ENCODE measurements around the gene TNNI3K. TPM values are rescaled to one million over a fixed set of nuclear protein-coding genes. Genes with fewer than 3 reads are reported as not detected.

Gene TNNI3K
- total RNA-seq, 1 donor from 2014 or later, result not detected

DNA sequence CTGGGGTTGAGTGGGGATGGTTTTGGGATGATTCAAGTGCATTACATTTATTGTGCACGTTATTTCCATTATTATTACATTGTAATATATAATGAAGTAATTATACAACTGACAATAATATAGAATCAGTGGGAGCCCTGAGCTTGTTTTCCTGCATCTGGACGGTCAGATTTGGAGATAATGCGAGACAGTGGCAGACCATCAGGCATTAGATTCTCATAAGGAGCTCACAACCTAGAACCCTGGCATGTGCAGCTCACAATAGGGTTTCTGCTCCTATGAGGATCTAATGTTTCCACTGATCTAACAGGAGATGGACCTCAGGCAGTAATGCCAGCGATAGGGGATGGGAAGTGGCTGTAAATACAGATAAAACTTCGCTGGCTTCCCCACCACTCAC lies 355.1 kb downstream of the TNNI3K start:
- intact Hi-C loops (cut with micrococcal nuclease), result no loop called here
- DNase-seq (ENCODE audit: low spot score), result no peak
- Mint-ChIP-seq H3K4me3 (no peak overlapping the region), H3K27me3 (ENCODE audit: insufficient read depth) (peaks cover 2% of the 10 kb centered on the region), H3K36me3 (ENCODE audit: low read depth) (no peaks in the 10 kb centered on the region), H3K4me1 (ENCODE audit: low read depth) (no peaks in the 10 kb centered on the region), H3K9me3 (no peaks in the 10 kb centered on the region), H3K27ac (no peak overlapping the region)

DNA sequence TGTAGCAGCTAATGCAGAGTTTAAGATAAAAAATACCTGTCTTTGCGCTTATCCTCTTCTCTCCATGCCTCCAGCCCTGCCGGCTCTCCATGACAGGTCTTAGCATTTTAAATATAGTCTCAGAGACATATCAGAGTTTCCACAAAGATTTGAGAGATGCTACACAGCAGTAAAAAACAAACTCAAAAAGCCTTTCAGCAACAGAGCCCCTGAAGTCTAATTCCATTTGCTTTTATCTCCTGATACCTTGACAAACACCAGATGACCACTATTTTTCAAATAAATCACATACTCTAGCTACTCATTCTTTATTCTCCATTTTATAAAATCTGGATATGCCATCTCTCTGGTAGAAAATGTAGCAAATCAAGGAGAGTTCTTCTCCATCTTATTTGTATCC lies 356.8 kb downstream of the TNNI3K start:
- Mint-ChIP-seq H3K36me3 (ENCODE audit: low read depth) (no peaks in the 10 kb centered on the region), H3K9me3 (no peaks in the 10 kb centered on the region), H3K27ac (no peak overlapping the region), H3K27me3 (ENCODE audit: insufficient read depth) (peaks cover 2% of the 10 kb centered on the region), H3K4me1 (ENCODE audit: low read depth) (no peaks in the 10 kb centered on the region), H3K4me3 (no peak overlapping the region)
- intact Hi-C loops (cut with micrococcal nuclease), result no loop called here
- DNase-seq (ENCODE audit: low spot score), result no peak

DNA sequence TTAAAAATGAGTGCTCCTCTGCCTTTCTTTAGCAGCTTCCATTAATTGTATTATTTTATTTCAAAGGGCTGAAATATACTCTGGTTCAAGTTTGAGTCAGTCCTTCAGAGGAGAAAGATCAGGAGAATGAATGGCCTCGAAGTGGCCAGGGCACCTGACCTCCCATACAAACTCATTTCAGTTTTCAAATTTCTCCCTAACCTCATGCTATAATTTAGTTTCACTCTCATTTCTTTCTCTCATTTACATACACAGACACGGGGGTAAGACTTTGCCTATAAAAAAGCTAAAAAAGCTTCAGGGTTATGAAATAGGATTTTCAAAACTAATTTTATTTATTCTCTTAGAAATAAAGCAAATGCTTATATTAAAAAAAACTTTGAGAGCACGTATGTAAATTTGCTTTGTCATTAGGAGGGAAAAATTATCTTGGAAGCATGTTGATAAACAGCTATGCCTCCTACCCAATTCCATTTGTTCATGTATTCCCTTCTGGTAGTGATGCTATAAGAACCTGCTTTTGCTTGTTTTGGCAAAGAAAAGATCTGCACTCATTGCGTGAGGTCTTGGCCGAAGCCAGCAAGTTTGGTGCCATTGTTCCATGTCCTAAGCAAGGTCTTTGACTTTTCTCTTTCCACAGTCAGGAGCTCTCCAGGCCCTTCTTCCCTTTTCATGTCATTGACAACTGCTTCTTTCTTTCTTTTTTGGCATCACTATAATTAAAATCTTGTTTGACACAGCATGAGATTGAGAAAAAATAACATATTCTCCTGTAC lies 357.6 kb downstream of the TNNI3K start:
- no peaks in the 10 kb centered on the region for H3K36me3 Mint-ChIP-seq (ENCODE audit: low read depth)
- H3K4me1 Mint-ChIP-seq (ENCODE audit: low read depth), result no peaks in the 10 kb centered on the region
- no peak overlapping the region for H3K27ac Mint-ChIP-seq
- H3K27me3 Mint-ChIP-seq (ENCODE audit: insufficient read depth), result peaks cover 2% of the 10 kb centered on the region
- no peak overlapping the region for H3K4me3 Mint-ChIP-seq
- no peaks in the 10 kb centered on the region for H3K9me3 Mint-ChIP-seq
- DNase-seq (ENCODE audit: low spot score), result no peak
- intact Hi-C loops (cut with micrococcal nuclease), result no loop called here

Other genes starting within 250 kb of the TNNI3K start
- 0.31 and 0.49 TPM in 2 replicates for gene LRRIQ3, start 37.2 kb upstream of the TNNI3K start, total RNA-seq
- gene FPGT, start 37.1 kb upstream of the TNNI3K start, total RNA-seq, result 6.5 and 8.3 TPM in 2 replicates

Measured in activated T-helper 1 cell treated with anti-CD3 and anti-CD28 coated beads, Interleukin-12 subunit alpha, Interleukin-12 subunit beta, Interleukin-2, Interleukin-4 antibody, amounts not matched to agents 30 ng/mL and 10 ng/mL and 1 ng/mL, durations not matched to agents 14 hours and 24 hours and 36 hours (primary cell).